IPS-NIHi7 (cell line): Measurements from ENCODE around the gene PCDHGA8.
"Not testable (repeated sequence)": the region's sequence is repeated elsewhere in the genome, so short reads cannot be mapped to it uniquely, and the experiment has no call there.

Source experiments
- DNase-seq: peaks from one replicate; pipeline ENCODE4 v3.0.0; 2012; ENCODE audit warnings: mixed read lengths; ENCODE audit errors: extremely low spot score

The PCDHGA8 gene

DNA sequence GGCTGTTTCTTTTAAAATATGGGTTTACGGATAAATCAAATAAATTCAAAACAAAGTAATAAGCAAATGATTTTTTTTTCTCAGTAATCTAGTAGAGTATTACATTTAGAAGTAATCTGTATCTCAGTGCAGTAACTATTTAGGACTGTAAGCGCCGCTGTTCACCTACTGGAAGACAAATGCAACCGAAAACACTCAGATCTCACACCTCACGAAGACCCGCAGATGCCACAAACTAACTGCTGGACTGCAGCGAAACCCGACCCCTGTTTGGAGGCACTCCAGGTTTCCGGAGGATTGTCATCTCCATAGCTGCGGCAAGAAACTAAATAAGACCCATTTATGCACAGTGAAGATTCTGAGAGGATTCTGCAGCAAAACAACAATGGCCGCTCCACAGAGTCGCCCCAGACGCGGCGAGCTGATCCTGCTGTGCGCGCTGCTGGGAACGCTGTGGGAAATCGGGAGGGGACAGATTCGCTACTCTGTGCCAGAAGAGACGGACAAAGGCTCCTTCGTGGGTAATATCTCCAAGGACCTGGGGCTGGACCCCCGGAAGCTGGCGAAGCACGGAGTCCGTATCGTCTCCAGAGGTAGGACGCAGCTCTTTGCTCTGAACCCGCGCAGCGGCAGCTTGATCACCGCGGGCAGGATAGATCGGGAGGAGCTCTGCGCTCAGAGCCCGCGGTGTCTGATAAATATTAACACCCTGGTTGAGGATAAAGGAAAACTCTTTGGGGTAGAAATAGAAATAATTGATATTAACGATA lies at the start of gene PCDHGA8:
Gene PCDHGA8, plus strand, starts transcription at position 205 of the 770 bp plus-strand sequence. Its CDS starts 181 bp downstream, at position 386.
- DNase-seq: no peak

DNA sequence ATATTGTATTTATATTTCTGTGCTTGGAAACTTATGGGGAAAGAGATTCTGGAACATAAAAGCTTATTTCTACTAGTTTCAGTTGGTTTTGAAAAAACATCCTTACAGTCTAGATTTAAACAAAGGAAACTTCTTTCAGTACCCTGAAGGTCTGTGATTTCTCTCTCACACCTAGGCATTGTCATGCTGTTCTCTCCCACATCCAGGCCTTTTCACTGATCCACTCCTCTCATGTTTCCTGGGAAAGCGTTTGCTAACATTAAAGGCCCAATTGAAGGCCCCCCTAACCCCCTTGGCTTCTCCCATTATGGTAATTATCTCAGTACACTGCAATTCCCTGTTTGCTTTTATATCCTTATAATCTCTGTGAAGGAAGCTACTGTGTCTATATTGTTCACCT lies 49.7 kb upstream of the PCDHGA8 start:
- DNase-seq: no peak

DNA sequence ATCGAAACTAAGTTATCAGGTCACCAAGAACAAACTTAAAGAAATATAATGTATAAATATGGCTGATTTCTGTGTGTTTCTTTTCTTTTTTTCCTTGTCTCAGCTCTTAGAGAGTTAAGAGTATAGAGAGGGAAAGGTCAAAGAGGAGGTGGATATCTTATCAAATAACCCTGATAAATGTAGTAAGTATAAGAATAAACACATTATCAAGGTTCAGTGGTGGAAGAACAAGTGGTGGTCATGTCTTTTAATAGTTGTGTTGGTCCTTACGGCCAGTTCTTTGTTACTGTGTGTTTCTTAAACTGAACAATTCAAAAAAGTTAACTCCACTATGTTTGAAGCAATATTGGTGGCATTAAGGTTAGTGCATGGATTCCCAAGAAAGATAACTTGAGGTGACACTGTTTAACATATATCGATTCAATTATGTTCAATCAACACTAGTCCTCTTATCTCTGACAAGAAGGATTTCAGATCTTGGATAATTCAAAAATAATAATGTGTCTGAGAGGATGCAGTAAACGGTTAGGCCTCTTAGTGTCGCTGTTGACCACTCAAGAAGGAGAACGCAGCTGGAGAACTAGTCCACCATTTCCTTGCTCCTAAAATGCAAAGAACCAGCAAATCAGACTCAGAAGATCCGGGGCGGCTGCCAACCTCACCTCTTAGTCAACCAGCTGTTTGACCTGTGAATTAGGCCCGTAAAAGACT lies 49.0 kb upstream of the PCDHGA8 start, which contains the start of gene PCDHGA3:
Gene PCDHGA3, plus strand, starts transcription at position 588 of the 711 bp plus-strand sequence. CDS start 205 bp downstream, outside the sequence.
- DNase-seq: peak; percentile 40

DNA sequence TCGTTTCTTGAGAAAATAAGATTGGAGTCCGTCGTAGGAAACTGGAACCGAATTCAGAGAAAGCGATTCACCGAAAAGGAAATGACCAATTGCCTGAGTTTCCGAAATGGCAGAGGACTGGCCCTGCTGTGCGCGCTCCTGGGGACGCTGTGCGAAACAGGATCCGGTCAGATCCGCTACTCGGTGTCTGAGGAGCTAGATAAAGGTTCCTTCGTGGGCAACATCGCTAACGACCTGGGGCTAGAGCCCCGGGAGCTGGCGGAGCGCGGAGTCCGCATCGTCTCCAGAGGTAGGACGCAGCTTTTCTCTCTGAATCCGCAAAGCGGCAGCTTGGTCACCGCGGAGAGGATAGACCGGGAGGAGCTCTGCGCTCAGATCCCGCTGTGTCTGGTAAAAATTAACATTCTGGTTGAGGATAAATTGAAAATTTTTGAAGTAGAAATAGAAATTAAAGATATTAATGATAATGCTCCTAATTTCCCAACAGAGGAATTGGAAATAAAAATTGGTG lies 48.4 kb upstream of the PCDHGA8 start:
- DNase-seq: no peak

DNA sequence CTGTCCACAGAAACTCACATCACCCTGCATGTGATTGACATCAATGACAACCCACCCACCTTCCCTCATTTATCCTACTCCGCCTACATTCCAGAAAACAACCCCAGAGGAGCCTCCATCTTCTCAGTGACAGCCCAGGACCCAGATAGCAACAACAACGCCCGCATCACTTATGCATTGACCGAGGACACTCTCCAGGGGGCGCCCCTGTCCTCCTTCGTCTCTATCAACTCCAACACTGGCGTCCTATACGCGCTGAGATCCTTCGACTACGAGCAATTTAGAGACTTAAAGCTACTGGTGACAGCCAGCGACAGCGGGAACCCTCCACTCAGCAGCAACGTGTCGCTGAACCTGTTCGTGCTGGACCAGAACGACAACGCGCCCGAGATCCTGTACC lies 47.1 kb upstream of the PCDHGA8 start:
- DNase-seq: no peak

DNA sequence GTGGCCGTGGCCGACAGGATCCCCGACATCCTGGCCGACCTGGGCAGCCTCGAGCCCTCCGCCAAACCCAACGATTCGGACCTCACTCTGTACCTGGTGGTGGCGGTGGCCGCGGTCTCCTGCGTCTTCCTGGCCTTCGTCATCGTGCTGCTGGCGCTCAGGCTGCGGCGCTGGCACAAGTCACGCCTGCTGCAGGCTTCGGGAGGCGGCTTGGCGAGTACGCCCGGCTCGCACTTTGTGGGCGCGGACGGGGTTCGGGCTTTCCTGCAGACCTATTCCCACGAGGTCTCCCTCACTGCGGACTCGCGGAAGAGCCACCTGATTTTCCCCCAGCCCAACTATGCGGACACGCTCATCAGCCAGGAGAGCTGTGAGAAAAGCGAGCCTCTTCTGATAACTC lies 46.4 kb upstream of the PCDHGA8 start:
- not testable (repeated sequence) for DNase-seq

DNA sequence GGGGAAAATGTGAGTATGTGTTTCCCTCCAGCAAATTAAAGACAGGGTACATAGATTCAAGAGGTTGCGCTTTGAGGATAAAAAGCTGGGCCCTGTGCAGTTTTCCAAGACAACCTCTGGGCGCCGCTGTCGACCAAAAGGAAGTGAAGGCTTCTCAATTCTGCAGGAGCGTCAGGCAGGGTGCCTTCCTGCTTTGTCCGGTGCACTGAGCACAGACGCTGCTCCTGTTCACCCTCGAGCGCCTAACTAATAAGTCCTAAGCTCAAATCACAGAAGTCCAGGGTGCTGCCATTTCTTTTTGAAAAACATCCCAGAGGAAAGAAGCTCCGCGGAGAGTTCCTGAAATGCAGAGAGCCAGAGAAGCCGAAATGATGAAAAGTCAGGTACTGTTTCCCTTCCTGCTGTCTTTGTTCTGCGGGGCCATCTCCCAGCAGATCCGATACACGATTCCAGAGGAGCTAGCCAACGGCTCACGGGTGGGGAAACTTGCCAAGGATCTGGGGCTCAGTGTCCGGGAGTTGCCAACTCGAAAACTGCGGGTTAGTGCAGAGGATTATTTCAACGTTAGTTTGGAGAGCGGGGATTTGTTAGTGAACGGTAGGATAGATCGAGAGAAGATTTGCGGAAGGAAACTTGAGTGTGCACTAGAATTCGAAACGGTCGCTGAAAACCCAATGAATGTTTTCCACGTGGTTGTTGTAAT lies 42.4 kb upstream of the PCDHGA8 start, which contains the start of gene PCDHGB1:
Gene PCDHGB1, plus strand, starts transcription at position 183 of the 703 bp plus-strand sequence. Its CDS starts 162 bp downstream, at position 345.
- DNase-seq: peak; percentile 79

DNA sequence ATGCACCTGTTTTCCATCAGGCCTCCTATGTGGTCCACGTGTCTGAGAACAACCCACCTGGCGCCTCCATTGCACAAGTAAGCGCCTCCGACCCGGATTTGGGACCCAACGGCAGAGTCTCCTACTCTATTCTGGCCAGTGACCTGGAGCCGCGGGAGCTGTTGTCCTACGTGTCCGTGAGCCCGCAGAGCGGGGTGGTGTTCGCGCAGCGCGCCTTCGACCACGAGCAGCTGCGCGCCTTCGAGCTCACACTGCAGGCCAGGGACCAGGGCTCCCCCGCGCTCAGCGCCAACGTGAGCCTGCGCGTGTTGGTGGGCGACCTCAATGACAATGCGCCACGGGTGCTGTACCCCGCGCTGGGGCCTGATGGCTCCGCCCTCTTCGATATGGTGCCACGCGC lies 40.8 kb upstream of the PCDHGA8 start:
- DNase-seq: no peak

DNA sequence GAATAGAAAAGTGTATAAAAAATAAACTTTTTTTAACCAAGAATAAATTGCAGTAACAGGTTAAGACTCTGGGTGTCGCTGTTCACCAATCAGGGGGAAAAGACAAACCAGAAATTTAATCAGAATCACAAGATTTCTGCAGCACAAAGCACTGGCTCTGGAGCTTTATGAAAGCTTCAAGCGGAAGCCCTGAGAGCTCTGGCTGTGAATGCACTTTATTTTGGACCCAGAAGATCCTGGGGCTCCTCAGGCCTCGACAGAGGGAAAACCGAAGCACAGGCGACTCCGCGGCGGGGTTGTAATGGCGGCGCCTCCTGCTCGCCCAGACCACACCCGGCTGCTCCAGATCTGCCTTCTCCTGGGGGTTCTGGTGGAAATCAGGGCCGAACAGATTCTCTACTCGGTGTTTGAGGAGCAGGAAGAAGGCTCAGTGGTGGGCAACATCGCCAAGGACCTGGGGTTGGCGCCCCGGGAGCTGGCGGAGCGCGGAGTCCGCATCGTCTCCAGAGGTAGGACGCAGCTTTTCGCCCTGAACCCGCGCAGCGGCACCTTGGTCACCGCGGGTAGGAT lies 37.4 kb upstream of the PCDHGA8 start, which contains the start of gene PCDHGA4:
Gene PCDHGA4, plus strand, starts transcription at position 122 of the 570 bp plus-strand sequence. Its CDS starts 87 bp downstream, at position 209.
- no peak for DNase-seq

DNA sequence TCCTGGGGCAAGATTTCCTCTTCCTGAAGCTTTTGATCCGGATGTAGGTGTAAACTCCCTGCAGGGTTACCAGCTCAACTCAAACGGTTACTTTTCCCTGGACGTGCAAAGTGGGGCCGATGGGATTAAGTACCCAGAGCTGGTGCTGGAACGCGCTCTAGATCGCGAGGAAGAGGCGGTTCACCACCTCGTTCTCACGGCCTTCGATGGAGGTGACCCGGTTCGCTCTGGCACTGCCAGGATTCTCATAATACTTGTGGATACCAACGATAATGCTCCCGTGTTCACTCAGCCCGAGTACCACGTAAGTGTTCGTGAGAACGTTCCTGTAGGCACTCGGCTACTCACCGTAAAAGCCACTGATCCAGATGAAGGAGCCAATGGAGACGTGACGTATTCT lies 36.8 kb upstream of the PCDHGA8 start:
- no peak for DNase-seq

DNA sequence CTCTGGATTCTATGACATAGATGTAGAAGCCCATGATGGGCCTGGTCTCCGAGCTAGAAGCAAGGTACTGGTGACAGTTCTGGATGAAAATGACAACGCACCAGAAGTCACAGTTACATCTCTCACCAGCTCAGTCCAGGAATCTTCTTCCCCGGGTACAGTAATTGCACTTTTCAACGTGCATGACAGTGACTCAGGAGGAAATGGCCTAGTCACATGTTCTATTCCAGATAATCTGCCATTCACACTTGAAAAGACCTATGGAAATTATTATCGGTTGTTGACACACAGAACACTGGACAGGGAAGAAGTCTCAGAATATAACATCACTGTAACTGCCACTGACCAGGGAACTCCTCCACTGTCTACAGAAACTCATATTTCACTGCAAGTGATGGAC lies 36.3 kb upstream of the PCDHGA8 start:
- DNase-seq: no peak

DNA sequence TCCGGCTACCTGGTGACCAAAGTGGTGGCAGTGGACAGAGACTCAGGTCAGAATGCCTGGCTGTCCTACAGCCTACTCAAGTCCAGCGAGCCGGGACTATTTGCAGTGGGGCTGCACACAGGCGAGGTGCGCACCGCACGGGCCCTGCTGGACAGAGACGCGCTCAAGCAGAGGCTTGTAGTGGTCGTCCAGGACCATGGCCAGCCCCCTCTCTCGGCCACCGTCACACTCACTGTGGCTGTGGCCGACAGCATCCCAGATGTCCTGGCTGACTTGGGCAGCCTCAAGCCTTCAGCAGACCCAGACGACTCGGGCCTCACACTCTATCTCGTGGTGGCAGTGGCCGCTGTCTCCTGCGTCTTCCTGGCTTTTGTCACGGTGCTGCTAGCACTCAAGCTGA lies 35.5 kb upstream of the PCDHGA8 start:
- DNase-seq: no peak

DNA sequence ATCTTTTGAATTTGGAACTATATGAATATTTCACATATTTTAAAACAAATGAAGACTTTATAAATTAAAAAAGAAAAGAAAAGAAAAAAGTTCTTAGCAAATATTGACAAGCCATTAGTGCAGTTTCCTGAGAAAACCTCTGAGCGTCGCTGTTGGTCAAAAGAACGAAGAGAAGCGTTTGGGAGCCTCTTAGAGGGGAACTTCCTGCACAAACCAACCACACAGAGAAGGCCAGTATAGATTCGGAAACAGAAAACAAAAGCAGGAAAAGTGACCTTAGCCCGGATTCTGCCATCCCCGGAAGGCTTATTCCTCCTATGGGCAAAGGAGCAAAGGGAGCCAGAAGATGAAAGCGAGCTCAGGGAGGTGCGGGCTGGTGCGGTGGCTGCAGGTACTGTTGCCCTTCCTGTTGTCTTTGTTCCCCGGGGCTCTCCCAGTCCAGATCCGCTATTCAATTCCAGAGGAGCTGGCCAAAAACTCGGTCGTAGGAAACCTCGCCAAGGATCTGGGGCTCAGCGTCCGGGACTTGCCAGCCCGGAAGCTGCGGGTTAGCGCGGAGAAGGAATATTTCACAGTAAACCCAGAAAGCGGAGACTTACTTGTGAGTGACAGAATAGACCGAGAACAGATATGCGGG lies 32.5 kb upstream of the PCDHGA8 start, which contains the start of gene PCDHGB2:
Gene PCDHGB2, plus strand, starts transcription at position 205 of the 637 bp plus-strand sequence. Its CDS starts 142 bp downstream, at position 347.
- DNase-seq: peak; percentile 71

DNA sequence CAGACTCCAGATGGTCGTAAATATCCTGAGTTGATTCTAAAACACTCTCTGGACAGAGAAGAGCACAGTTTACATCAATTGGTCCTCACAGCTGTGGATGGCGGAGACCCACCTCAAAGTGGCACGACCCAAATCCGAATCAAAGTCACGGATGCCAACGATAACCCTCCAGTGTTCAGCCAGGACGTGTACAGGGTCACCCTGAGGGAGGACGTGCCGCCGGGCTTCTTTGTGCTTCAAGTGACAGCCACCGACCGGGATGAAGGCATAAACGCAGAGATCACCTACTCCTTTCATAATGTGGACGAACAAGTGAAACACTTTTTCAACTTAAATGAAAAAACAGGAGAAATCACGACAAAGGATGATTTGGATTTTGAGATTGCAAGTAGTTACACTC lies 31.7 kb upstream of the PCDHGA8 start:
- no peak for DNase-seq

DNA sequence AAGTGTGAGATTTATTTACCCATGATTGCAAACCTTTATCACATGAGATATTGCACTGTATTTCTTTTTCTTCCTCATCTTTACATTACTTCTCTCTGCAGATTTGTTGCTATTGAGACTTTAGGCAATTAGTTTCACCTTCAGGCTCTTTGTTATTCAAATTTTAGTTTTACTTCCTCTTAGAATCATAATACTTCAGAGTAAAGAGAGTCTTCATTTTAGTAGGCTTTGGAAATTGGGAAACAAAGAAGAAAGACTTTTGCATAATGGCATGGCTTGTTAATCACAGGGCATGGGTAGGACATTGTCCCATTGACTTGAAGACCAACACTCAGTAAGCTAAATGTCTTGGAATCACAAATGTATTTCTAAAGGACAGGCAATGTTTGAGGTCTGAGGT lies 29.7 kb upstream of the PCDHGA8 start:
- no peak for DNase-seq

DNA sequence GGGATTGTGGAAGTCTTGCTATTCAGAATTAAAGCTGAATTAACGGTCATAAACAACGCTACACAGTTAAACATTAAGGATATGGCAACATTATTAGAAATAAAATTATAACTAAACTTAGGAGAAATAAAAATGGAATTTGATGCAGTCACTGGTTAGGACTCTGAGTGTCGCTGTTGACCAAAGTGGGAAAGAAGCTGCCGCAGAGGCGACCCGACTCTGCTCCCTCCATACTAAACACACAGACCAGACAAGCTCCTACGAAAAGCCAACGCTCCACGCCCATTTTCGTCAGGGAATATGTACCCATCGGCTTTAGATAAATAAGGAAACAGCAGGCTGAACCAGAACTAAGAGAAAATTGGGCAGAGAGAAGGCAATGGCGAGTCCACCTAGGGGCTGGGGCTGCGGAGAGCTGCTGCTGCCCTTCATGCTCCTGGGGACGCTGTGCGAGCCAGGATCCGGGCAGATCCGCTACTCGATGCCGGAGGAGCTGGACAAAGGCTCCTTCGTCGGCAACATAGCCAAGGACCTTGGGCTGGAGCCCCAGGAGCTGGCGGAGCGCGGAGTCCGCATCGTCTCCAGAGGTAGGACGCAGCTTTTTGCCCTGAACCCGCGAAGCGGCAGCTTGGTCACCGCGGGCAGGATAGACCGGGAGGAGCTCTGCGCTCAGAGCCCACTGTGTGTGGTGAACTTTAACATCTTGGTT lies 28.3 kb upstream of the PCDHGA8 start, which contains the start of gene PCDHGA5:
Gene PCDHGA5, plus strand, starts transcription at position 211 of the 709 bp plus-strand sequence. Its CDS starts 169 bp downstream, at position 380.
- DNase-seq: no peak

DNA sequence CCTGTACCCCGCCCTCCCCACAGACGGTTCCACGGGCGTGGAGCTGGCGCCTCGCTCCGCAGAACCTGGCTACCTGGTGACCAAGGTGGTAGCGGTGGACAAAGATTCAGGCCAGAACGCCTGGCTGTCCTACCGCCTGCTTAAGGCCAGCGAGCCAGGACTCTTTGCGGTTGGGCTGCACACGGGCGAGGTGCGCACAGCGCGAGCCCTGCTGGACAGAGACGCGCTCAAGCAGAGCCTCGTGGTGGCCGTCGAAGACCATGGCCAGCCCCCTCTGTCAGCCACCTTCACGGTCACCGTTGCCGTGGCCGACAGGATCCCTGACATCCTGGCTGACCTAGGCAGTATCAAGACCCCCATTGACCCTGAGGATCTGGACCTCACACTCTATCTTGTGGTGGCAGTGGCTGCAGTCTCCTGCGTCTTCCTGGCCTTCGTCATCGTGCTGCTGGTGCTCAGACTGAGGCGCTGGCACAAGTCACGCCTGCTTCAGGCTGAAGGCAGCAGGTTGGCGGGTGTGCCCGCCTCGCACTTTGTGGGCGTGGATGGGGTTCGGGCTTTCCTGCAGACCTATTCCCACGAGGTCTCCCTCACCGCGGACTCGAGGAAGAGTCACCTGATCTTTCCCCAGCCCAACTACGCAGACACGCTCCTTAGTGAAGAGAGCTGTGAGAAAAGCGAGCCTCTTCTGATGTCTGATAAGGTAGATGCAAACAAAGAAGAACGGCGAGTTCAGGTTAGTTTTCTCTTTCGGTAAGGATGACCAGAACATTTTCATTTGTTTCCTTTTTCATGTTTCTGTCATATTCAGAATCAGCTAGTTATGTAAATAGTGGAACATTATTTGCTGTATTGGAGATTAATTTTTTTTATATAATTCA lies 26.2 kb upstream of the PCDHGA8 start:
- no peak for DNase-seq

DNA sequence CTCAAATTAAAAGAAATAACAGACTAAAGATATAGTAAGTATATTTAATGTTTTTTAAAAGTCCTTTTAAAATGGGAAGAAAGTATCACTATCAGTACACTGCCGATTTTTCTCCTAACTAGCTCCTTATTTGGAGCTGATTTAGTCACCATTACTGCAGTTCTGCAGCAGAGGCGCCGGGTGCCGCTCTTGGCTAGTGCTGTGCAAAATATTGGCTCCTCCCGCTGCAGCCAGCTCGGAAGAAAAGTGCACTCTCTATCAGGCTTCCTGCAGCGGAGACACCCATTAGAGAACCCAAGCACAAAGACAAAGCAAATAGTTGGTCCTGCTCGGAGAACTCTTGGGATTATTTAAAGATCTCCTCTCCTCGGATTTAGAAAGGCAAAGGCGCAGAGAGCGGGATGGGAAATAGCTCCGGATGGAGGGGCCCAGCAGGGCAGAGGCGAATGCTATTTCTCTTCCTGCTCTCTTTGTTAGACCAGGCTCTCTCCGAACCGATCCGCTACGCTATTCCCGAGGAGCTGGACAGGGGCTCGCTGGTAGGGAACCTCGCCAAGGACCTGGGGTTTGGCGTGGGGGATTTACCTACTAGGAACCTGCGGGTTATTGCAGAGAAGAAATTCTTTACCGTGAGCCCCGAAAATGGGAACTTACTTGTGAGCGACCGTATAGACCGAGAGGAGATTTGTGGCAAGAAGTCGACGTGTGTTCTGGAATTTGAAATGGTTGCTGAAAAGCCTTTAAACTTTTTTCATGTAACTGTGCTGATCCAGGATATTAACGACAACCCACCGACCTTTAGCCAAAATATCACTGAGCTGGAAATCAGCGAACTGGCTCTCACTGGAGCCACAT lies 22.2 kb upstream of the PCDHGA8 start, which contains the start of gene PCDHGB3:
Gene PCDHGB3, plus strand, starts transcription at position 249 of the 855 bp plus-strand sequence. Its CDS starts 153 bp downstream, at position 402.
- DNase-seq: no peak
